Stimulated activated CD8-positive, alpha-beta memory T cell treated with anti-CD3 and anti-CD28 coated beads, Interleukin-4, amount 100 ng/mL, for 24 hours (primary cell): Measurements from ENCODE around the gene ATF7IP2.
"Not testable (repeated sequence)": the region's sequence is repeated elsewhere in the genome, so short reads cannot be mapped to it uniquely, and the experiment has no call there.

Experiments used
- DNase-seq: peaks from one replicate; pipeline ENCODE4 v3.0.0-alpha.2; 2020; ENCODE audit warnings: low read depth

ATF7IP2 gene

GRCh38 chr16:10376229-10376628, 9.6 kb upstream of the ATF7IP2 start:
- no peak for DNase-seq

GRCh38 chr16:10383626-10384025, 2.2 kb upstream of the ATF7IP2 start:
- no peak for DNase-seq

GRCh38 chr16:10386517-10387100, 748 bp downstream of the ATF7IP2 start:
- no peak for DNase-seq

- DNase-seq, result no peak
Observed at GRCh38 chr16:10387188-10387617, 1.3 kb downstream of the ATF7IP2 start.

GRCh38 chr16:10388988-10389387, 3.1 kb downstream of the ATF7IP2 start:
- DNase-seq, result no peak

- no peak for DNase-seq
Observed at GRCh38 chr16:10390330-10390729, 4.5 kb downstream of the ATF7IP2 start.

- no peak for DNase-seq
Observed at GRCh38 chr16:10390867-10391266, 5.0 kb downstream of the ATF7IP2 start.

- no peak for DNase-seq
Observed at GRCh38 chr16:10391339-10391738, 5.5 kb downstream of the ATF7IP2 start.

- no peak for DNase-seq
Observed at GRCh38 chr16:10402975-10403374, 17.1 kb downstream of the ATF7IP2 start.

GRCh38 chr16:10405386-10405939, 19.6 kb downstream of the ATF7IP2 start:
- no peak for DNase-seq

- DNase-seq, result no peak
Observed at GRCh38 chr16:10408824-10409381, 23.0 kb downstream of the ATF7IP2 start.

- DNase-seq, result not testable (repeated sequence)
Observed at GRCh38 chr16:10409713-10410112, 23.9 kb downstream of the ATF7IP2 start.

GRCh38 chr16:10410469-10410868, 24.6 kb downstream of the ATF7IP2 start:
- no peak for DNase-seq

- DNase-seq, result no peak
Observed at GRCh38 chr16:10412935-10413601, 27.2 kb downstream of the ATF7IP2 start.

GRCh38 chr16:10418204-10418603, 32.3 kb downstream of the ATF7IP2 start:
- DNase-seq, result not testable (repeated sequence)

GRCh38 chr16:10419701-10420100, 33.8 kb downstream of the ATF7IP2 start:
- no peak for DNase-seq

- no peak for DNase-seq
Observed at GRCh38 chr16:10421596-10421995, 35.7 kb downstream of the ATF7IP2 start.

GRCh38 chr16:10428433-10429168, 42.7 kb downstream of the ATF7IP2 start:
- DNase-seq, result no peak

GRCh38 chr16:10429299-10429969, 43.6 kb downstream of the ATF7IP2 start:
- DNase-seq, result not testable (repeated sequence)

GRCh38 chr16:10441726-10442125, 55.9 kb downstream of the ATF7IP2 start:
- no peak for DNase-seq

GRCh38 chr16:10447289-10447688, 61.4 kb downstream of the ATF7IP2 start:
- no peak for DNase-seq
